IMR-90 (cell line): ENCODE data around the gene NKD1. TPM values are rescaled to one million over a fixed set of nuclear protein-coding genes. Genes with fewer than 3 reads are reported as not detected.

Source experiments
- ATAC-seq: fragments of 200-7000 bp; cut with Tn5 transposase; 2 replicates; pipeline ENCODE4 v1.9.1; 2020; ENCODE audit warnings: low read depth, mild to moderate bottlenecking, moderate library complexity
- BruUV-seq: library from RNA; stranded (reverse); fragments of 400-500 nt; replicated peaks from 2 replicates; lab custom pipeline; 2021; lab: Mats Ljungman, UMichigan
- CTCF ChIA-PET: fragments of 300-600 bp; formaldehyde crosslinking; extraction: SDS; loops from one replicate; lab custom pipeline; 2021; ENCODE audit warnings: antibody characterized with exemption; lab: Yijun Ruan, JAX
- POLR2A ChIA-PET: fragments of 300-600 bp; sonication (Branson Sonifier 250); formaldehyde crosslinking; loops from one replicate; lab custom pipeline; 2022; ENCODE audit warnings: antibody characterized with exemption; ENCODE audit not compliant: unreplicated experiment; lab: Charles Lee
- DNase-seq: peaks from one replicate; pipeline ENCODE4 v3.0.0; 2013
- H2AFZ ChIP-seq: replicated peaks from 2 replicates; pipeline ENCODE3; 2013; ENCODE audit warnings: low read length, mild to moderate bottlenecking; ENCODE audit not compliant: poor library complexity
- H2AK5ac ChIP-seq: 2 replicates; pipeline ENCODE4 v1.6.1; 2013; ENCODE audit warnings: low read depth, low read length, inconsistent platforms
- H2AK9ac ChIP-seq: replicated peaks from 2 replicates; pipeline ENCODE3; 2013; ENCODE audit warnings: mild to moderate bottlenecking, low read depth, low read length, moderate library complexity; ENCODE audit not compliant: poor library complexity
- H2BK120ac ChIP-seq: 2 replicates; pipeline ENCODE4 v1.6.1; 2013; ENCODE audit warnings: low read depth, low read length, inconsistent platforms
- H2BK15ac ChIP-seq: 3 replicates; pipeline ENCODE4 v1.6.1; 2013; ENCODE audit warnings: low read depth, low read length, inconsistent platforms
- H2BK20ac ChIP-seq: 2 replicates; pipeline ENCODE4 v1.6.1; 2013; ENCODE audit warnings: low read depth, mild to moderate bottlenecking, inconsistent platforms, low read length, moderate library complexity
- H2BK5ac ChIP-seq: 2 replicates; pipeline ENCODE4 v1.6.1; 2013; ENCODE audit warnings: mild to moderate bottlenecking, low read depth, low read length, inconsistent platforms; ENCODE audit not compliant: poor library complexity, severe bottlenecking
- H3K14ac ChIP-seq: replicated peaks from 2 replicates; pipeline ENCODE4 v1.6.1; 2013; ENCODE audit warnings: low read depth, low read length, inconsistent platforms
- H3K18ac ChIP-seq: 2 replicates; pipeline ENCODE4 v1.6.1; 2013; ENCODE audit warnings: low read depth, low read length, control low read depth
- H3K23ac ChIP-seq: 2 replicates; pipeline ENCODE4 v1.6.1; 2013; ENCODE audit warnings: low read depth, low read length, inconsistent platforms
- H3K27ac ChIP-seq: 2 replicates; pipeline ENCODE4 v1.5.1; 2013; ENCODE audit warnings: mild to moderate bottlenecking, control low read depth, low read length; ENCODE audit not compliant: insufficient read depth
- H3K27me3 ChIP-seq: 2 replicates; pipeline ENCODE4 v1.6.1; 2013; ENCODE audit warnings: low read length; ENCODE audit not compliant: control insufficient read depth, insufficient read depth
- H3K36me3 ChIP-seq: 2 replicates; pipeline ENCODE4 v1.6.1; 2013; ENCODE audit warnings: low read length, mixed read lengths; ENCODE audit not compliant: control insufficient read depth, insufficient read depth
- H3K4ac ChIP-seq: 2 replicates; pipeline ENCODE4 v1.6.1; 2013; ENCODE audit warnings: low read depth, low read length, inconsistent platforms
- H3K4me1 ChIP-seq: 2 replicates; pipeline ENCODE4 v1.6.1; 2013; ENCODE audit warnings: low read length, mixed read lengths; ENCODE audit not compliant: control insufficient read depth, insufficient read depth
- H3K4me2 ChIP-seq: 2 replicates; pipeline ENCODE4 v1.6.1; 2013; ENCODE audit warnings: low read depth, mild to moderate bottlenecking, control low read depth, low read length, moderate library complexity
- H3K4me3 ChIP-seq: 2 replicates; pipeline ENCODE4 v1.5.1; 2013; ENCODE audit warnings: low read depth, mild to moderate bottlenecking, control low read depth, low read length, moderate library complexity; ENCODE audit not compliant: insufficient read depth
- H3K56ac ChIP-seq: 2 replicates; pipeline ENCODE4 v1.6.1; 2013; ENCODE audit warnings: low read length, inconsistent platforms; ENCODE audit not compliant: insufficient read depth; ENCODE audit errors: extremely low read depth
- H3K79me1 ChIP-seq, 2 experiments: 2 replicates each; pipeline ENCODE4 v1.6.1; 2013; ENCODE audit warnings: low read length in 2 of 2, inconsistent platforms in 1 of 2, low read depth in 1 of 2
- H3K9ac ChIP-seq: 2 replicates; pipeline ENCODE4 v1.6.1; 2013; ENCODE audit warnings: low read depth, low read length, control low read depth
- H3K9me1 ChIP-seq: 2 replicates; pipeline ENCODE4 v1.6.1; 2013; ENCODE audit warnings: low read length, inconsistent platforms; ENCODE audit not compliant: insufficient read depth
- H3K9me3 ChIP-seq: 2 replicates; pipeline ENCODE4 v1.6.1; 2013; ENCODE audit warnings: low read length; ENCODE audit not compliant: control insufficient read depth, insufficient read depth
- H4K20me1 ChIP-seq: 2 replicates; pipeline ENCODE4 v1.6.1; 2013; ENCODE audit warnings: low read length, inconsistent platforms; ENCODE audit not compliant: insufficient read depth
- H4K5ac ChIP-seq: 2 replicates; pipeline ENCODE4 v1.6.1; 2013; ENCODE audit warnings: mild to moderate bottlenecking, low read depth, low read length, control low read depth
- H4K8ac ChIP-seq, 2 experiments: 2 replicates each; pipeline ENCODE4 v1.6.1; 2013; ENCODE audit warnings: low read depth in 2 of 2, low read length in 2 of 2, control low read depth in 1 of 2, inconsistent platforms in 1 of 2
- H4K91ac ChIP-seq: 2 replicates; pipeline ENCODE4 v1.6.1; 2013; ENCODE audit warnings: low read depth, low read length, inconsistent platforms; ENCODE audit not compliant: insufficient read depth
- BHLHE40 ChIP-seq: fragments of 150-350 bp; IDR thresholded peaks from 2 replicates; pipeline ENCODE4 v1.6.1; 2016; ENCODE audit warnings: mild to moderate bottlenecking, low read depth, low read length
- CEBPB ChIP-seq: IDR thresholded peaks from 2 replicates; pipeline ENCODE4 v1.6.1; 2012; ENCODE audit warnings: low read depth, low read length, improper control_type of control experiment
- CTCF ChIP-seq: conservative IDR thresholded peaks from 2 replicates; pipeline ENCODE4 v1.5.1; 2012; ENCODE audit warnings: mild to moderate bottlenecking, low read depth, low read length, improper control_type of control experiment
- FOS ChIP-seq: fragments of 150-350 bp; IDR thresholded peaks from 2 replicates; pipeline ENCODE4 v1.6.1; 2016; ENCODE audit warnings: low read depth, low read length
- MXI1 ChIP-seq: IDR thresholded peaks from 2 replicates; pipeline ENCODE4 v1.6.1; 2012; ENCODE audit warnings: low read depth, mild to moderate bottlenecking, low read length, moderate library complexity, borderline replicate concordance
- NFE2L2 ChIP-seq: fragments of 150-350 bp; IDR thresholded peaks from 2 replicates; pipeline ENCODE4 v1.6.1; 2016; ENCODE audit warnings: low read depth, mild to moderate bottlenecking, low read length
- POLR2A ChIP-seq: IDR thresholded peaks from 2 replicates; pipeline ENCODE4 v1.6.1; 2012; ENCODE audit warnings: mild to moderate bottlenecking, low read depth, low read length
- RAD21 ChIP-seq: IDR thresholded peaks from 2 replicates; pipeline ENCODE4 v1.6.1; 2012; ENCODE audit warnings: low read length, improper control_type of control experiment
- RCOR1 ChIP-seq: IDR thresholded peaks from 2 replicates; pipeline ENCODE4 v1.6.1; 2012; ENCODE audit warnings: mild to moderate bottlenecking, low read length, improper control_type of control experiment; ENCODE audit not compliant: insufficient replicate concordance
- RFX5 ChIP-seq: IDR thresholded peaks from 2 replicates; pipeline ENCODE4 v1.8.0; 2012; ENCODE audit warnings: low read depth, mild to moderate bottlenecking, low read length, moderate library complexity
- SMC3 ChIP-seq: fragments of 150-350 bp; IDR thresholded peaks from 2 replicates; pipeline ENCODE4 v1.6.1; 2016; ENCODE audit warnings: low read depth, mild to moderate bottlenecking, antibody characterized with exemption, low read length, moderate library complexity
- USF2 ChIP-seq: fragments of 150-350 bp; IDR thresholded peaks from 2 replicates; pipeline ENCODE4 v1.6.1; 2017; ENCODE audit warnings: mild to moderate bottlenecking, antibody characterized with exemption, low read length, low read depth
- WGBS, 2 experiments: methylation state at CpG; one replicate each; pipeline versions ENCODE4 v1.1.5 to v1.1.7; 2013; ENCODE audit warnings: missing lambda C conversion rate in 2 of 2; ENCODE audit not compliant: insufficient read length in 1 of 2; ENCODE audit errors: extremely low coverage in 2 of 2; 5-methylcytosine and 5-hydroxymethylcytosine counted together
- dilution Hi-C: fragments of 300-500 bp; cut with HindIII; formaldehyde crosslinking; loops from one replicate; pipeline ENCODE4 v1.14.3; 2018; ENCODE audit warnings: low sequenced_read_pairs; ENCODE audit not compliant: unreplicated experiment
- in situ Hi-C: fragments of 300-500 bp; cut with MboI; formaldehyde crosslinking; loops from 3 replicates; pipeline ENCODE4 v1.14.3; 2019; ENCODE audit warnings: low sequenced_read_pairs, inconsistent platforms, mixed read lengths
- intact Hi-C: fragments of 100-400 bp; cut with micrococcal nuclease; formaldehyde crosslinking; loops from 2 replicates; pipeline ENCODE4 v1.10.0; 2022
- polyA plus RNA-seq, 3 experiments: library from polyadenylated mRNA; depleted of rRNA; stranded (reverse); fragments of >200 nt; gene quantifications; 2 replicates each; pipeline ENCODE4 v1.2.3, GENCODE V29; 2012; ENCODE audit warnings: low replicate concordance in 1 of 3
- total RNA-seq: library from RNA; depleted of rRNA; stranded (reverse); fragments of >200 nt; gene quantifications from 2 replicates; pipeline ENCODE4 v1.2.3, GENCODE V29; 2012
- TF ChIP-seq, protein P1 (sequence below): fragments of 150-350 bp; IDR thresholded peaks from 2 replicates; pipeline ENCODE4 v1.6.1; 2016; ENCODE audit warnings: low read depth, mild to moderate bottlenecking, low read length, moderate library complexity, borderline replicate concordance

Gene NKD1
- total and polyA plus RNA-seq, 2 of the 4 experiments (the other 2 are of a cell fraction) = not detected

- Histone ChIP-seq H3K4me1 (no peaks in the 10 kb centered on the region), H2AFZ (no peak overlapping the region), H3K23ac (no peak overlapping the region), H4K20me1 (no peaks in the 10 kb centered on the region), H3K4ac (no peak overlapping the region), H3K9ac (no peak overlapping the region), H2AK5ac (no peak overlapping the region), H2AK9ac (no peak overlapping the region), H2BK120ac (no peak overlapping the region), H3K18ac (no peak overlapping the region), H3K4me2 (no peak overlapping the region), H3K27me3 (no peaks in the 10 kb centered on the region), H3K4me3 (no peak overlapping the region), H3K9me3 (no peaks in the 10 kb centered on the region), H4K8ac (no peak overlapping the region), H3K27ac (no peak overlapping the region), H2BK15ac (no peak overlapping the region), H3K9me1 (no peaks in the 10 kb centered on the region), H2BK20ac (no peak overlapping the region), H3K36me3 (no peaks in the 10 kb centered on the region), H3K56ac (no peak overlapping the region), H4K91ac (no peak overlapping the region), H3K79me1 (no peaks in the 10 kb centered on the region), H4K5ac (no peak overlapping the region), H2BK5ac (no peak overlapping the region), H3K14ac (no peak overlapping the region)
- dilution Hi-C loops = no loop called here
- intact Hi-C loops = no loop called here
- no TSS peak for BruUV-seq
- ATAC-seq (no peak), DNase-seq (no peak)
- ChIA-PET CTCF (no interaction called here), POLR2A (no interaction called here)
- WGBS, 2 experiments = 50% methylated on average over 1 of the region's 2 CpGs; no CpG with 5 or more reads in 1 of the 2 experiments
- TF ChIP-seq, protein P1, sequence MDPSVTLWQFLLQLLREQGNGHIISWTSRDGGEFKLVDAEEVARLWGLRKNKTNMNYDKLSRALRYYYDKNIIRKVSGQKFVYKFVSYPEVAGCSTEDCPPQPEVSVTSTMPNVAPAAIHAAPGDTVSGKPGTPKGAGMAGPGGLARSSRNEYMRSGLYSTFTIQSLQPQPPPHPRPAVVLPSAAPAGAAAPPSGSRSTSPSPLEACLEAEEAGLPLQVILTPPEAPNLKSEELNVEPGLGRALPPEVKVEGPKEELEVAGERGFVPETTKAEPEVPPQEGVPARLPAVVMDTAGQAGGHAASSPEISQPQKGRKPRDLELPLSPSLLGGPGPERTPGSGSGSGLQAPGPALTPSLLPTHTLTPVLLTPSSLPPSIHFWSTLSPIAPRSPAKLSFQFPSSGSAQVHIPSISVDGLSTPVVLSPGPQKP = no peak
- no peak for TF ChIP-seq RCOR1
- TF ChIP-seq POLR2A = no peak
- TF ChIP-seq USF2 = no peak
- TF ChIP-seq MXI1 = no peak
- TF ChIP-seq FOS = no peak
- TF ChIP-seq SMC3 = no peak
- no peak for TF ChIP-seq RAD21
- no peak for TF ChIP-seq CTCF
- no peak for TF ChIP-seq NFE2L2
- TF ChIP-seq CEBPB = no peak
- no peak for TF ChIP-seq BHLHE40
- TF ChIP-seq RFX5 = no peak
- in situ Hi-C loops = no loop called here
These were observed 30.5 kb upstream of the NKD1 start for GRCh38 chr16:50517450-50518252.
